ENCODE measurements around the gene DNAH8. TPM values are rescaled to one million over a fixed set of nuclear protein-coding genes. Genes with fewer than 3 reads are reported as not detected.

Gene DNAH8
- total RNA-seq, 4 donors from 2014 or later = not detected

DNA sequence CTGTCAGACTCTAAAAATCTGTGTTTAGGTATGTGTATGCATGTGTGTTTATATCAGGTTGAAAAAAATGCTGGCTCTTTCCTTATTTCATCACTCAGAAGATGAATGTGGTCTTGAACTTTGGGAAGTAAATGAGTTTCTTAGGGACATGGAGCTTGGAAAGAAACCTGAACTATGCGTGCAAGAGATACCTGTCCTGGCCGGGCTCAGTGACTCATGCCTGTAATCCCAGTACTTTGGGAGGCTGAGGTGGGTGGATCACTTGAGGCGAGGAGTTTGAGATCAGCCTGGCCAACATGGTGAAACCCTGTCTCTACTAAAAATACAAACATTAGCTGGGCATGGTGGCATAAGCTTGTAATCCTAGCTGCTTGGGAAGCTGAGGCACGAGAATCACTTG, 329.1 kb downstream of the DNAH8 start:
- DNase-seq (no peak), ATAC-seq (no peak)
- in situ Hi-C loops (cut with MboI; ENCODE audit: low sequenced_read_pairs in 4 of 4) = no loop called here
- peaks cover 11 to 34% (median 22%) of the 10 kb centered on the region in 3 donors for H3K27me3 ChIP-seq
- TF ChIP-seq, protein P1, sequence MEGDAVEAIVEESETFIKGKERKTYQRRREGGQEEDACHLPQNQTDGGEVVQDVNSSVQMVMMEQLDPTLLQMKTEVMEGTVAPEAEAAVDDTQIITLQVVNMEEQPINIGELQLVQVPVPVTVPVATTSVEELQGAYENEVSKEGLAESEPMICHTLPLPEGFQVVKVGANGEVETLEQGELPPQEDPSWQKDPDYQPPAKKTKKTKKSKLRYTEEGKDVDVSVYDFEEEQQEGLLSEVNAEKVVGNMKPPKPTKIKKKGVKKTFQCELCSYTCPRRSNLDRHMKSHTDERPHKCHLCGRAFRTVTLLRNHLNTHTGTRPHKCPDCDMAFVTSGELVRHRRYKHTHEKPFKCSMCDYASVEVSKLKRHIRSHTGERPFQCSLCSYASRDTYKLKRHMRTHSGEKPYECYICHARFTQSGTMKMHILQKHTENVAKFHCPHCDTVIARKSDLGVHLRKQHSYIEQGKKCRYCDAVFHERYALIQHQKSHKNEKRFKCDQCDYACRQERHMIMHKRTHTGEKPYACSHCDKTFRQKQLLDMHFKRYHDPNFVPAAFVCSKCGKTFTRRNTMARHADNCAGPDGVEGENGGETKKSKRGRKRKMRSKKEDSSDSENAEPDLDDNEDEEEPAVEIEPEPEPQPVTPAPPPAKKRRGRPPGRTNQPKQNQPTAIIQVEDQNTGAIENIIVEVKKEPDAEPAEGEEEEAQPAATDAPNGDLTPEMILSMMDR (IDR thresholded peaks at IDR 0.05 in 4 of 5, conservative IDR thresholded peaks at IDR 0.05 in 1 of 5) = no peak
- H3K4me1 ChIP-seq = no peaks in the 10 kb centered on the region
- intact Hi-C loops (cut with DNase I; ENCODE audit: low total_unique reads) = no loop called here
- H3K27ac ChIP-seq = no peak overlapping the region
- no peak overlapping the region for H3K4me3 ChIP-seq
- H3K36me3 ChIP-seq = no peaks in the 10 kb centered on the region
- no peaks in the 10 kb centered on the region for H3K9me3 ChIP-seq

DNA sequence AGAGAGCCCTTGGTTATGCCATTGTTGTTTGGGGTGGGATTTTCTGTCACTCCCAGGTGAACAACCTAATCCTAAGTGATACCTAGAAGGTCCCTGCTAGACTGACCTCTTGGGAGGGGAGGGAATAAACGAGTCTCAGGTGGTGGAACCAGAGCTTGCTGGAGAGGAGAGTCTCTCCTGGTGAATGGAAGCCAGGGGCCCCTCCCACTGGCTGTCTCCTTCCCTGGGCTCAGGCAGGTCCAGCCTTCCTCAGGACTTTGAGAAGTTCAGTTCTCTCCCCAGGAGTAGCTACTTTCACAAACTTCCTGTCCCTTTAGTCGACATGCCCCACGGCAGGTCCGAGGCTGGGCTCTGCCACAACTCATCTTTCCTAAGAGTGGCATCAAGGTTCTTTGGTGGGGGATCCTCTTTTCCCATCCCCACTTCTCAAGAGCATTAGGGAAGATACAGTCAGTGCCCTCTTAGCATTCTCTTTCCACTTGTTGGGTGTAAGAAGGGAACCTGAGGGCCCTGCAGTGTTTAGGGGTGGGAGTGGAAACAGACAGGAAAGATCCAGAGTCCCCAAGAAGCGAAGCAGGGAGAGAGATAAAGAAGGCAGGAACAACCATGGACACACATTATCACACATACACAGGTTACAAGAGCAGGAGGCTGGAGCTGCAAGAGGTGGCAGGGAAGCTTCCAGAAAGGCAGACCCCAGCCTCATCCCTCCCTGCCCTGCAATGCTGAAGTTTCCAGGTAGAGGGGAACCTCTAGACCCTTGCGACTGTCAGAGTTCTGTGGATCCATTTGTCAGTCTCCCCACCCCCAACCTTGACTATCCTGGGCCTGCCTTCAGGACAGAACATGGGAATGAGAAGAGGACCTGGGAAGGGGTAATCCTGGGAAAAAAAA, 332.6 kb downstream of the DNAH8 start:
- no peak overlapping the region for H3K27ac ChIP-seq
- in situ Hi-C loops (cut with MboI; ENCODE audit: low sequenced_read_pairs in 4 of 4) (no loop called here), intact Hi-C loops (cut with DNase I; ENCODE audit: low total_unique reads) (no loop called here)
- DNase-seq (no peak), ATAC-seq (no peak)
- no peak for TF ChIP-seq POLR2A (IDR thresholded peaks at IDR 0.05)
- TF ChIP-seq, protein P1 (IDR thresholded peaks at IDR 0.05 in 4 of 5, conservative IDR thresholded peaks at IDR 0.05 in 1 of 5) = no peak
- no peaks in the 10 kb centered on the region for H3K9me3 ChIP-seq
- no peaks in the 10 kb centered on the region for H3K4me1 ChIP-seq
- peaks cover 21 to 34% (median 22%) of the 10 kb centered on the region in 3 donors for H3K27me3 ChIP-seq
- no peaks in the 10 kb centered on the region for H3K36me3 ChIP-seq
- no peak overlapping the region for H3K4me3 ChIP-seq

DNA sequence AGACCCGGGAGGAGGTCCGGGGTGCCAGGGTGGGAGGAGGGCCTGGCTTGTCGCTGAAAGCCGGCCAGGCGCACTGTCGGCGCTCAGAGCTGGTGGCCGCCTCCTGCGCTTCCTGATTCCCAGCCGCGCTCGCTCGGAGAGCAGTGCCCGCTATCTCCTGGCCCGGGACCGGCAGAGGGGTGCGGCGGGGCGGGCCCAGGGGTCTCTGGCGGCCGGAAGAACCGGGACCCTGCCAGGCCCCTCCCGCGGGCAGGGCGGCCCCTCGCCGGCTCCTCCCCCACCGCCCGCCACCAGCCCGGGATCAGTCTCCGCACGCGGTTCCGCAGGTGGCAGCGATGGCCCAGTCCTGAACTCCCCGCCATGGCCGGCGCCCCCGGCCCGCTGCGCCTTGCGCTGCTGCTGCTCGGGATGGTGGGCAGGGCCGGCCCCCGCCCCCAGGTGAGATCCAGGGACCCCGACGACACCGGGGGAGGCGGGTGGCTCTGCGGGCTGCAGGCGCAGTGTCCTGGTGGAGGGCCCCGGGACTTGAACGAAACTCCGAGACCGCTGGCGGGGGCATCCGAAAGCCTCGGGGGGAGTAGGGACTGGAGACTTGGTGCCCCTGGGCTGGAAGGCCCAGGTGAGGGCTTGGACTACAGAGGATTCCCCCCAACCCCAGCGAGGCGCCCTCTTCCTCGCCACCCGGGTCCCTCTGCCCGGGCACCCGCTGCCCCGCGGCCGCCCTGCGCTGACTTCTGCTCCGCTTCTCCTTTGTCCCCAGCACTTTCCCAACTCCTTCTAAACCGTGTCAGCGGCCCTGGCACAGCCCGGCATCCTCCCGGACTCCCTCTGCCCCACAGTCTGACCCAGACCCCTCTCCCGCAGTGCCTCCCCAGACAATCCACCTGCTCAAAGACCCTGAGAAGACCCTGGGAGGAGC, 333.6 kb downstream of the DNAH8 start, which contains the start of gene GLP1R:
Gene GLP1R, plus strand, starts transcription at position 301 of the 919 bp plus-strand sequence. Its CDS starts 60 bp downstream, at position 361.
- H3K9me3 ChIP-seq = no peaks in the 10 kb centered on the region
- intact Hi-C loops (cut with DNase I; ENCODE audit: low total_unique reads) (no loop called here), in situ Hi-C loops (cut with MboI; ENCODE audit: low sequenced_read_pairs in 4 of 4) (no loop called here)
- no peak for ATAC-seq
- no peaks in the 10 kb centered on the region for H3K36me3 ChIP-seq
- DNase-seq = no peak
- TF ChIP-seq, protein P1 (IDR thresholded peaks at IDR 0.05 in 4 of 5, conservative IDR thresholded peaks at IDR 0.05 in 1 of 5) = no peak
- no peak for TF ChIP-seq POLR2A (IDR thresholded peaks at IDR 0.05)
- no peak within 1 kb of the TSS for H3K27ac ChIP-seq
- H3K4me1 ChIP-seq = no peaks in the 10 kb centered on the region
- H3K27me3 ChIP-seq = peaks cover 21 to 34% (median 22%) of the 10 kb centered on the region in 3 donors
- H3K4me3 ChIP-seq = peak within 1 kb of the TSS; percentile 22 to 51 (median 30)

DNA sequence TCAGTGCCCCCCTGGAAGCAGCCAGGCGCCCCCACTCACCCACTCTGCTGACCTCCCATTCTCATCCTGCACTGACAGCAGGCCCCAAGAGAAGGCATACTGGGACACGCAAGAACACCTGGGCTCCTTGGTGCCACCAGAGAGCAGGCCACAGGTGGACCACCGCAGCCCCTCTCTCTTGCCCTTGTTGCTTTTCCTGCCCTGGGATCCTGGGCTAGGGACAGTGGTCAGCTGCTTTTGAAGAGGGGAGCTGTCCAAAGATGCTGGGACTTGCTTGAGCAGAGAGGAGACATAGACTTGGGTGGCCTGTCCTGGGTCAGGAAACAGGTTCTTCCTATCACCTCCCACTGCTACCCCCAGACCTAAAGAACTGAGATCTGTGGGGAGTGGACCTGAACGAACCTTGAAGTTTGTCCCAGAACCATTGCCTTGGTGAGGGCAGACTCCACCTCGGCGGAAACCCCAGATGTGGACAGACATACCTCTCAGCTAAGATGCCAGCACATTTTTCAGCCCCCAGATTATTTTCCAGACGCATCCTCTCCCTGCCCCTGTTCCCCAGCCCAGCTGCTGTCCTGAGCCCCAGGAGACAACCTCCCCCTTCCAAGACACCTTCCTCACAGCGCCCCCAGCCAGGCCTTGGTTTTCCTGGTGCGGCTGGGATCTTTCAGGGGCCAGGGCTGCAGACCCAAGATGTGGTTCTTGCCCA, 334.6 kb downstream of the DNAH8 start:
- intact Hi-C loops (cut with DNase I; ENCODE audit: low total_unique reads) = no loop called here
- no peak for ATAC-seq
- H3K4me3 ChIP-seq = no peak overlapping the region

More for the DNA sequence above, 334.6 kb downstream of the DNAH8 start:
- H3K27ac ChIP-seq = no peak overlapping the region
- no peaks in the 10 kb centered on the region for H3K4me1 ChIP-seq
- no peaks in the 10 kb centered on the region for H3K36me3 ChIP-seq
- peaks cover 21 to 34% (median 22%) of the 10 kb centered on the region in 3 donors for H3K27me3 ChIP-seq
- no peak for DNase-seq
- in situ Hi-C loops (cut with MboI; ENCODE audit: low sequenced_read_pairs in 4 of 4) = no loop called here
- H3K9me3 ChIP-seq = no peaks in the 10 kb centered on the region
- TF ChIP-seq, protein P1 (IDR thresholded peaks at IDR 0.05 in 4 of 5, conservative IDR thresholded peaks at IDR 0.05 in 1 of 5) = no peak
- no peak for TF ChIP-seq POLR2A (IDR thresholded peaks at IDR 0.05)

All from gastrocnemius medialis (tissue), 4 donors.